Activated CD4-positive, alpha-beta T cell treated with anti-CD3 and anti-CD28 coated beads, Interleukin-2, amount 50 U/mL, for 24 hours (primary cell): Measurements from ENCODE around the gene GGA2.
A peak's percentile ranks its signal among the peaks of the same experiment; 100 is the strongest.
"Not testable (repeated sequence)": the region's sequence is repeated elsewhere in the genome, so short reads cannot be mapped to it uniquely, and the experiment has no call there.

Source experiments
- DNase-seq, 2 donors: peaks; one replicate each; pipeline ENCODE4 v3.0.0-alpha.2; 2020; ENCODE audit warnings: low read depth in 1 of 2, low spot score in 1 of 2

The GGA2 gene

GRCh38 chr16:23510164-23510914 lies at the start of gene GGA2:
GGA2 (minus strand) TSS chr16:23510494; CDS start chr16:23510411, 83 bp downstream.
- peak; percentile 65 to 71 for DNase-seq

GRCh38 chr16:23557779-23558702 lies 47.7 kb upstream of the GGA2 start:
- peak; percentile 4 to 8 for DNase-seq

- peak; percentile 98 to 99 for DNase-seq
Measured at GRCh38 chr16:23556881-23557778, 46.8 kb upstream of the GGA2 start, which contains the start of the genes EARS2 and UBFD1. EARS2 (minus strand) TSS chr16:23557350; CDS start chr16:23557343, 7 bp downstream. UBFD1 (plus strand) TSS chr16:23557727; CDS start chr16:23557743, 16 bp downstream.

- DNase-seq: no peak
Measured at GRCh38 chr16:23554536-23554935, 44.2 kb upstream of the GGA2 start.

- no peak for DNase-seq
Measured at GRCh38 chr16:23552161-23552560, 41.9 kb upstream of the GGA2 start.

GRCh38 chr16:23549938-23550337 lies 39.6 kb upstream of the GGA2 start:
- no peak for DNase-seq

- DNase-seq: no peak
Measured at GRCh38 chr16:23544436-23544835, 34.1 kb upstream of the GGA2 start.

- not testable (repeated sequence) for DNase-seq
Measured at GRCh38 chr16:23540817-23541178, 30.5 kb upstream of the GGA2 start.

GRCh38 chr16:23539984-23540816 lies 29.9 kb upstream of the GGA2 start:
- no peak for DNase-seq

- DNase-seq: no peak
Measured at GRCh38 chr16:23538919-23539278, 28.6 kb upstream of the GGA2 start.

- no peak for DNase-seq
Measured at GRCh38 chr16:23537390-23537789, 27.1 kb upstream of the GGA2 start.

- no peak for DNase-seq
Measured at GRCh38 chr16:23535901-23536300, 25.6 kb upstream of the GGA2 start.

GRCh38 chr16:23534868-23535860 lies 24.9 kb upstream of the GGA2 start:
- no peak for DNase-seq

GRCh38 chr16:23532448-23532847 lies 22.2 kb upstream of the GGA2 start:
- no peak for DNase-seq

- DNase-seq: no peak
Measured at GRCh38 chr16:23530062-23530461, 19.8 kb upstream of the GGA2 start.

- DNase-seq: no peak
Measured at GRCh38 chr16:23528644-23529310, 18.5 kb upstream of the GGA2 start.

GRCh38 chr16:23527961-23528643 lies 17.8 kb upstream of the GGA2 start:
- no peak for DNase-seq

GRCh38 chr16:23524886-23525285 lies 14.6 kb upstream of the GGA2 start:
- DNase-seq: no peak
